HG02588 (cell line): ENCODE results near the gene HSPG2.

Experiments used
- ATAC-seq: cut with Tn5 transposase; IDR thresholded peaks from one replicate; pipeline ENCODE4 v1.9.1; 2021; ENCODE audit warnings: mild to moderate bottlenecking, moderate library complexity; ENCODE audit not compliant: unreplicated experiment

HSPG2 gene

GRCh38 chr1:21901473-21901847, 35.6 kb downstream of the HSPG2 start:
- ATAC-seq: no peak

GRCh38 chr1:21900766-21901472, 36.2 kb downstream of the HSPG2 start:
- no peak for ATAC-seq

DNA sequence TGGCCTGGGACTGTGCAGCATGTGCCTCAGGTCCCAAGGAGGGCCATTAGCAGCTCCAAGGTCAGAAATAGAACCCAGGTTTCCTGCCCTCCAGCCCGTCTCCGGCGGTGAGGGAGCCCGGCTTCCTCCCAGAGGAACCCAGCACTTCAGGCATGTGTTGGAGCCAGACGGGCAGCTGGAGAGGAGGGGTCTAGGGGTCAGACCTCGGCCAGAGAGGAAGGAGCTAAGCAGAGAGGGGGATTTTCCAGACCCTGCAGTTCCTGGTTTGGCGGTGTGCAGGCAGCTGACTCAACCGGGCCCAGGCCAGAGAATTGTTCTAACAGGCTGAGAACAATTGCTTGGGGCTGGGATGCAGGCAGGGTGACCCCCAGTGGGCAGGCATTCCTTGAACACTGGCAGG, 37.1 kb downstream of the HSPG2 start:
- no peak for ATAC-seq

DNA sequence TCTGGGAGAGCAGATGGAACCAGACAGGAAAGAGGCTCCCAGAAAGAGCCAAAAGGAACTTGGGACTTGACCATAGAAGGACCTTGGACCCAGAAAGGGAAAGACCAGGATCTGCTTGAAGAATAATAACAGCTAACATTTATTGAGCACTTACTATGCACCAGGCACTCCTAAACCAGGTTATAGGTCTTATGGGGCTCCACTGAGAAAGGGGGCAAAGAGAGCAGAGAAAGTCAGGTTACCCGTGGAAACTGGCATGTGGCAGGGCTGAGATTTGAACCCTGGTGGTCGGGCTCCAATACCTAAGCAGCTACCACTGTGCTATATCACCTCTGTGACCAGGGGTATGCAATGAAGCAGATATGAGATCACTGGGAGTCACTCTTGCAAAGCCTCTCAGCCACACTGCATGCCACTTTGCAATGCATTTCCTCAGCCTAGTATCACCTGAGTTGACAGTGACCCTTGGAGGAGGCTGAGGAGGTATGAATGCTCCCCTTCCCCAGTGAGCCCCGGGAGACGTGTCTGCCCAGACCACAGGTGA, 37.8 kb downstream of the HSPG2 start:
- ATAC-seq: no peak

DNA sequence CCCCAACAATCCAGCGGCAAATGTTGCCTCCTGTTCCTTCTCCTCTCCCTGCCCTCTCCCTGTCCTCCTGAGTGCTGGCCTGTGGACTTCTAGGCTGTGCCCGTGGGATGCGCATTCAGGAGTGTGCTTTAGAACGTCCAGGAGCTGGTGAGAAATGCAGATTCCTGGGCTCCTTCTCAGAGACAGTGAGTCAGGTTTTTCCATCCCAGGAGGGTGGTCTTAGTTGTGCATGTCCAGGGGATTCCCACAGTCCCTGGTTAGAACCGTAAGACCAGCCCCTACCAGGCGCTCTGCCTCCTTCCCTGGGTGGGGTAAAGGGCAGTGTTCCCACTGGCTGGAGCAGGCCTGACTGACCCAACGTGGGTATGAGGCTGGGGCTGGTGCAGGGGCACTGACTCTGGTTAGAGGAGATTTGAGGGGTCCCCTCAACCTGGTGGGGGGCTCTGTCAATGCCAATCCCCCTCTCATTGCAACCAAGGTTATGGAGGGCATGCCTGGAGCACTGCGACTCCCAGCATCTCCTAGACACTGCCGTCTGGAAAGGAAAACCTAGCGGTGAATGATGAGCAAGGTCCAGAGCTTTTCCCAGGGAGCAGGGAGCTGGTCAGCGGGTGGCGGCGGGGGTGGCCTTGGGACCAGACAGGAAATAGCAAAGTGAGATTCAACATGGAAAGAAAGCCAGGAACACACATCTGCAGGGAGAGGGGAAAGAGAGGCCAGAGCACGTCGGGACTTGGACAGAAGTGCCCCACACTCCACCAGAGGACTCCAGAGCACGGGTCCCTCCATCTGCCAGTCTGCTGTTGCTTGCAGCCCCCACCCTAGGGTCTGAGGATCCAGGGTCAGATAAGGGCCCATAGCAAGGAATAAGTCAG, 38.5 kb downstream of the HSPG2 start:
- ATAC-seq: no peak

DNA sequence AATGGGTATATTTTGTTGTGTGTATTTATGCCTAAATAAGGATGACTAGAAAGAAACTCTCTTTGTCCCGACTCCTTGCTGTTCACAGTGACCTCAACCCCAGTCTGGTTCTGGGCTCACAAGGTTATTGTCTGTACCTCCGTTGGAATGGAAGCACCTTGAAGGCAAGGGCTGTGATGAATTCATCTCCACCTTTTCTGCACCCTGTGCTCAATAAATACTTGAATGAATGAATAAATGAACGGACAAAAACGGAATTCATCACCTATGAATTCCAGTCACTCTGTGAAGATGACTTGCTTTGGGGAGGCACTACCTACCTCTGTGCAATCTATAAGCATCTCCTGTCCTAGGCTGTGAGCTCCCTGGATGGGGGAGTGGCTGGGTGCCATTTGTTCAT, 39.3 kb downstream of the HSPG2 start:
- ATAC-seq: no peak

GRCh38 chr1:21896652-21897532, 40.2 kb downstream of the HSPG2 start:
- ATAC-seq: no peak

GRCh38 chr1:21896026-21896425, 41.1 kb downstream of the HSPG2 start:
- ATAC-seq: no peak

DNA sequence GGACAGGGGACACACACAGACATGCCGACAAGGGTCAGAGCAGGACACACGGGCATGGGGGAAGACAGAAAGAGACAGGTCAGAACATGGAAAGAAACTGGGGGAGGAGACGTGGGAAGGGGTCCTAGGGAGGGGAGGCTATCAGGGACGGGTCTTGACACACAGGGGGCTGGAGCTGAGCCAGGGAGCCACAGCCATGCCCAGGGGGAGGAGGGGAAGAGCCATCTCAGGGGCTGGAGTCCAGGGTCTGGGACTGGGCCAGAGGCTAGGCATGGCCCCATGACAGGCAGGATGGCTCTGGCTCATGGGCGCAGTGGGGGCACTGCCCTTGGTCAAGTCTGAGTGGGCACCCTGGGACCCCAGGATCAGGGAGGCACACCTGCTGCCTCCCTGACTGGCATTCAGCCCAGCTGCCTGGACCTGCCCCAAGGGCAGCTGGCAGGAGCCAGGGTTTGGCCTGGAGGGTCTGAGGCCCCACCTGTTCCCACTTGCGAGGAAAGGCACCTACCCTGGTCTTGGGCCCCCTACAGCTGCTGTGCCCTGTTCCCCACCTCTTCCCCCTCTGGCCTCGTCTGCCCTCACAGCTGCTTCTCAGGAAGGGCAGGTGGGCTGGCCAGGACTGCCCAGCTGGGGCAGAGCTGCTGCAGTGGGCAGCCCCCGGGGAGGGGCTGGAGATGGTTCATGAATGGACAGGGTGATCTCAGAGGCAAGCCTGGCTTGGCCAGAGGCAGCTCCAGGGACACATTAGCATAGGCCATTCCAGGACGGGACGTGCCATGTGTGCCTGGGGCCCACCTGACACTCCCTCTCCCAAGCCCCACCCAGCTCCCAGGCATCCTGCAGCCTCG, 42.9 kb downstream of the HSPG2 start:
- no peak for ATAC-seq

- no peak for ATAC-seq
These were observed 43.9 kb downstream of the HSPG2 start for GRCh38 chr1:21893046-21893805.

DNA sequence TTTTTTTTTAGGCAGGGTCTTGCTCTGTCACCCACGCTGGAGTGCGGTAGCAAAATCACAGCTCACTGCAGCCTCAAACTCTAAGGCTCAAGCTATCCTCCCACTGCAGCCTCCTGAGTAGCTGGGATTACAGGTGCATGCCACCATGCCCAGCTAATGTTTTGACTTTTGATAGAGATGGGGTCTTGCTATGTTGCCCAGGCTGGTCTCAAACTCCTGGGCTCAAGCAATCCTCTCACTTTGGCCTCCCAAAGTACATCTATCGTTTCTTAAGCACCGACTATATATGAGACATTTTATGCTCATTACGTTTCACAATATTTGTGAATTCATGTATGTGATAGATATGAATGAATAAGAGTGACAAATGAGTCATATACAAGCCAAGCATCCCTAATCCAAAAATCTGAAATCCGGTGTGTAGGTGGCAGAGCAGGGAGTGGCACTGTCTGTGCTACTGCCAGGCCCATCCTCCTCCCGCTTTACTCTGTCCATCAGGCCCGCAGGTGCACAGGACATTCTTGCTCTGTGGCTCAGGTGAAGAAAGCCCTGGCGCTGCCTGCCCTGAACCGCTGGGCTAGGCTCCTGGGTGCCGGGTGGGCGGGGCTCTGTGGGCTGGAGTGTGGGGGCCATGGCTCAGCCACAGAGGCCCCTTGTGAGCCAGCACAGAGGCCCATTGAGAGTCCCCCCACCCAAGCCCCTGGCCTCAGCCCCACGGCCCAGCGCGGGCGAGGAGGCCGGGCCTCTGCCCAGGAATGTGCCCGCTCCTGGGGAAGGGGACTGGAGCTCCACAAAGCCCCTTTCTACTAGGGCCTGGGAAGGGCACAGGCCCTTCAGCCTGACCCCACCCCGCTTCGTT, 45.3 kb downstream of the HSPG2 start:
- no peak for ATAC-seq

- ATAC-seq: no peak
These were observed 46.0 kb downstream of the HSPG2 start for GRCh38 chr1:21891081-21891480.

DNA sequence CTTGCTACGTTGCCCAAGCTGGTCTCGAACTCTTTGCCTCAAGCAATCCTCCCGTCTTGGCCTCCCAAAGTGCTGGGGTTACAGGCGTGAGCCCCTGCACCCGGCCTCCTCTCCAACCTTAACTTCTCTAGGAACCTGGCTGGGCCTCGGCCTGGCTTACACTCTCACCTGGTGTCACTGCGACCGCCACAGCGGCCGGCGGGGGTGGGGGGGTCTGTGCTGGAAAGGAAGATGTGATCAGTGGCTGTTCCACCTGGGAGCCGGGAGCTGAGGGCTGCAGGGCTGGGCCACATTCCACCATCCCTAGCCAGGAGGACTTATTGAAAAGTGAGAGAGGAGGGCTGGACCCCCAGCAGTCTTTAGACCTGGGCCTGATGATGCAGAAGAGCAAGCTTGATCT, 48.6 kb downstream of the HSPG2 start:
- no peak for ATAC-seq

DNA sequence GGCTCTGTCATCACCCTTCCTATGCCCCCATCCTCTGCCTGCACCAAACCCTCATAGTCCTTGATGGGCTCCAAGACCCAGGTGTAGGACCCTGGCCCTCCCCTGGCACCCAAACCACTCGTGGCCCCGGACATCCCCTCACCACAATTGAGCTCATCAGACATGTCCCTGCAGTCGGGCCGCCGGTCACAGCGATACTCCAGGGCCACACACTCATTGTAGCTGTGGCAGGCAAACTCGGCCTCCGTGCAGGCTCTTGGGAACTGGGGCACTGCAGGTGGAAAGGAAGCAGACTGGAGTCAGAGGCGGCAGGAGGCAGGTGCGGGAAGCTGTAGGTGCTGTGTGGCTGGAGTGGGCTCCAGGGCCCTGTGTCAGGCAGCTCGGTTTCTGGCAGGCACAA, 49.3 kb downstream of the HSPG2 start:
- ATAC-seq: no peak

DNA sequence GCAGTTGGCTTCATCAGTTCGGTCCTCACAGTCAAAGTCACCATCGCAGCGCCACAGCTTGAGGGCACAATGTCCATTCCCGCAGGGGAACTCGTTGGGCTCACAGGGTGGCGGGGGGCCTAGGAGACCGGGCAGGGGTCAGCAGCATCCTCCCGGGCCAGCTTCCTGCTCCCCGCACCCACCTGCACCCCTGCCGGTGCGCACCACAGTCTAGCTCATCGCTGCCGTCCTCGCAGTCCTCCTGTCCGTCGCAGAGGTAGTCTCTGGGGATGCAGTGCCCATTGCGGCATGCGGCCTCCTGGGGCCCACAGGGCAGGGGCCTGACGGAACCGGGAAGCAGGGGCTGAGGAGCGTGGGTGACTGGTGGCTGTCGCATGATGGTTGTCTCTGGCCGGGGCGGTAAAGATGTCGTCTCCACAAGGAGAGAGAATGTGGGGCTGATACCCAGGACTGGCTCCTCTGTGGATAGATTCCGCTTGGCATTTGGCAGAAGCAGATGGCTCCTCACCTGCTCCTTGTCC, 49.8 kb downstream of the HSPG2 start:
- no peak for ATAC-seq

GRCh38 chr1:21886486-21887215, 50.5 kb downstream of the HSPG2 start:
- no peak for ATAC-seq

GRCh38 chr1:21885236-21886037, 51.7 kb downstream of the HSPG2 start:
- no peak for ATAC-seq
